Activated CD4-positive, alpha-beta memory T cell treated with anti-CD3 and anti-CD28 coated beads for 36 hours (primary cell): Measurements from ENCODE around the gene CACNA2D4. TPM values are rescaled to one million over a fixed set of nuclear protein-coding genes. Genes with fewer than 3 reads are reported as not detected.

Source experiments
- CTCF ChIA-PET: fragments of 350-600 bp; sonication (Branson Sonifier 250); formaldehyde crosslinking; loops from one replicate; lab custom pipeline; 2021; ENCODE audit warnings: antibody characterized with exemption, inconsistent platforms; lab: Charles Lee
- POLR2A ChIA-PET: fragments of 350-600 bp; sonication (Branson Sonifier 250); formaldehyde crosslinking; loops from one replicate; lab custom pipeline; 2021; ENCODE audit warnings: antibody characterized with exemption; lab: Charles Lee
- DNase-seq: peaks from one replicate; pipeline ENCODE4 v3.0.0-alpha.2; 2020
- H3K27ac Mint-ChIP-seq: one replicate; pipeline ENCODE4 v1.8.0; 2021; ENCODE audit warnings: mixed read lengths
- H3K27me3 Mint-ChIP-seq: one replicate; pipeline ENCODE4 v1.8.0; 2021; ENCODE audit warnings: mixed read lengths
- H3K36me3 Mint-ChIP-seq: one replicate; pipeline ENCODE4 v1.8.0; 2021; ENCODE audit warnings: mixed read lengths
- H3K4me1 Mint-ChIP-seq: one replicate; pipeline ENCODE4 v1.8.0; 2021; ENCODE audit warnings: low read depth, mixed read lengths
- H3K4me3 Mint-ChIP-seq: one replicate; pipeline ENCODE4 v1.8.0; 2021; ENCODE audit warnings: mild to moderate bottlenecking, mixed read lengths
- H3K9me3 Mint-ChIP-seq: one replicate; pipeline ENCODE4 v1.8.0; 2021; ENCODE audit warnings: mixed read lengths
- intact Hi-C: fragments of 100-400 bp; cut with micrococcal nuclease; formaldehyde crosslinking; loops from one replicate; pipeline ENCODE4 v1.15.1; 2023
- total RNA-seq, 2 experiments: library from RNA; stranded (reverse); gene quantifications; one replicate each; pipeline ENCODE4 v1.2.3, GENCODE V29; 2021

CACNA2D4 gene
- total RNA-seq, 2 experiments from 2014 or later: 11.7 to 13.3 TPM

DNA sequence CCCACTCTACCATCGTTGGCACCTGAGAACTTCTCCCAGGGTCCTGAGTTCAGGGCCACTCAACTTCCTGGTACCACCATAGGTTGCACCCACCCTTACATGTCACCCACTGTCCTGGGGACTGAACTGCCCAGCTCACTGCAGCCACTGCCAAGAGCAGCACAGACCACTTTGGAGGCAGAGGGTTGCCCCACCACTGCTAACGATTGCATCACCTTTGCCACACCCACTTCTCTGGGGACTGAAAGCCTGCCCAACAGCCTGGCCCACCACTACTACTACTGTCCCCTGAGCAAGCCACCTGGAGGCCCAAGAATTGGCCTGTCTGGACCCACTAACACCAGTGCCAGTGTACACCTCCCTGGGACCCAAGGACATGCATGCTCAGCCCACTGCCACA is 27.6 kb downstream of the CACNA2D4 start:
- H3K36me3 Mint-ChIP-seq: peaks cover 3% of the 10 kb centered on the region
- no peak overlapping the region for H3K27ac Mint-ChIP-seq
- no peak for DNase-seq
- ChIA-PET POLR2A (no interaction called here), CTCF (no interaction called here)
- intact Hi-C loops: no loop called here
- no peaks in the 10 kb centered on the region for H3K4me1 Mint-ChIP-seq
- H3K4me3 Mint-ChIP-seq: no peak overlapping the region
- H3K9me3 Mint-ChIP-seq: peaks cover 15% of the 10 kb centered on the region
- H3K27me3 Mint-ChIP-seq: peaks cover 30% of the 10 kb centered on the region

GRCh38 chr12:1890119-1890703 is 28.2 kb downstream of the CACNA2D4 start:
- H3K4me3 Mint-ChIP-seq: no peak overlapping the region
- intact Hi-C loops: no loop called here
- POLR2A ChIA-PET: no interaction called here
- peaks cover 3% of the 10 kb centered on the region for H3K36me3 Mint-ChIP-seq
- H3K27ac Mint-ChIP-seq: no peak overlapping the region
- CTCF ChIA-PET: no interaction called here
- no peaks in the 10 kb centered on the region for H3K4me1 Mint-ChIP-seq
- no peak for DNase-seq
- peaks cover 30% of the 10 kb centered on the region for H3K27me3 Mint-ChIP-seq
- H3K9me3 Mint-ChIP-seq: peaks cover 15% of the 10 kb centered on the region

GRCh38 chr12:1888923-1889322 is 29.5 kb downstream of the CACNA2D4 start:
- CTCF ChIA-PET: no interaction called here
- Mint-ChIP-seq H3K4me3 (no peak overlapping the region), H3K36me3 (peaks cover 3% of the 10 kb centered on the region), H3K27ac (no peak overlapping the region), H3K9me3 (peaks cover 15% of the 10 kb centered on the region), H3K4me1 (no peaks in the 10 kb centered on the region), H3K27me3 (peaks cover 30% of the 10 kb centered on the region)
- intact Hi-C loops: no loop called here
- no peak for DNase-seq
- POLR2A ChIA-PET: no interaction called here

GRCh38 chr12:1886396-1887008 is 31.9 kb downstream of the CACNA2D4 start:
- Mint-ChIP-seq H3K36me3 (no peaks in the 10 kb centered on the region), H3K4me3 (no peak overlapping the region), H3K9me3 (peaks cover 6% of the 10 kb centered on the region), H3K27me3 (peaks cover 28% of the 10 kb centered on the region), H3K27ac (no peak overlapping the region), H3K4me1 (no peaks in the 10 kb centered on the region)
- POLR2A ChIA-PET: no interaction called here
- no peak for DNase-seq
- intact Hi-C loops: no loop called here
- CTCF ChIA-PET: no interaction called here

DNA sequence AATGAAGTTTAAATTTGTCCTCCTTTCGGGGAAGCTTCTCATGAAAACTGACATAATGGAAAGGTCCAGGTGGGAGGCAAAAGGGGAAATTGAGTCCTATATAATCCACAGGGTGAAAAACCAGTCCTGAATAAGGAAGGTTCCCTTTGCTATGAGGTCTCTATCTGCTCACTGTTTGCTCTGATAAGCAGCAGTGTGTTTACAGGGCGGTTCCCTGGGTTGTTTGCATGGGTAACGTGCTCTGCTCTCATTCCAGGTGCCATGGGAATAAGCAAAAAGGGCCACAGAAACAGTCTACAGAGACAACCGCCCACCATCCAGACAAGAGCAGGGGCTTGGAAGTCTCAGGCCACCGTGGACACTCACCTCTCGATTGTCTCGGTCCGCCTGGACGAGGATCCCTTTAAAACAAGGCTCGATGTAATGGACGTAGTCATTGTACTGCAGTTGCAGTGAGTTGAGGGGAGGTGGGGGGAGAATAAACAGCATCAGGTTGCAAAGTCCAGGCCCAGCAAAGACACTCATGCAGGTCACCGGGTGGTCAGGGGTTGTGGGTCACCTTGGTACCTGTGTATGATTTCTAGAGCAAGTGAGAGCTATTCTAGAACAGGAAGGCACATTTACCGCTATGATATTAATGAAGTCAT is 32.7 kb downstream of the CACNA2D4 start:
- no peak overlapping the region for H3K27ac Mint-ChIP-seq
- CTCF ChIA-PET: no interaction called here
- H3K4me1 Mint-ChIP-seq: no peaks in the 10 kb centered on the region
- intact Hi-C loops: no loop called here
- no peaks in the 10 kb centered on the region for H3K9me3 Mint-ChIP-seq
- no peak for DNase-seq
- POLR2A ChIA-PET: no interaction called here
- peaks cover 26% of the 10 kb centered on the region for H3K27me3 Mint-ChIP-seq
- no peak overlapping the region for H3K4me3 Mint-ChIP-seq
- no peaks in the 10 kb centered on the region for H3K36me3 Mint-ChIP-seq

GRCh38 chr12:1885082-1885596 is 33.3 kb downstream of the CACNA2D4 start:
- H3K4me1 Mint-ChIP-seq: no peaks in the 10 kb centered on the region
- no peak overlapping the region for H3K4me3 Mint-ChIP-seq
- no peak for DNase-seq
- CTCF ChIA-PET: no interaction called here
- POLR2A ChIA-PET: no interaction called here
- no peak overlapping the region for H3K27ac Mint-ChIP-seq
- H3K27me3 Mint-ChIP-seq: peaks cover 26% of the 10 kb centered on the region
- no peaks in the 10 kb centered on the region for H3K9me3 Mint-ChIP-seq
- intact Hi-C loops: no loop called here
- no peaks in the 10 kb centered on the region for H3K36me3 Mint-ChIP-seq

- Mint-ChIP-seq H3K27me3 (peaks cover 26% of the 10 kb centered on the region), H3K4me3 (no peak overlapping the region), H3K27ac (no peak overlapping the region), H3K4me1 (no peaks in the 10 kb centered on the region), H3K9me3 (no peaks in the 10 kb centered on the region), H3K36me3 (no peaks in the 10 kb centered on the region)
- no peak for DNase-seq
- ChIA-PET POLR2A (no interaction called here), CTCF (no interaction called here)
- intact Hi-C loops: no loop called here
These were observed 33.8 kb downstream of the CACNA2D4 start for GRCh38 chr12:1884651-1885050.

DNA sequence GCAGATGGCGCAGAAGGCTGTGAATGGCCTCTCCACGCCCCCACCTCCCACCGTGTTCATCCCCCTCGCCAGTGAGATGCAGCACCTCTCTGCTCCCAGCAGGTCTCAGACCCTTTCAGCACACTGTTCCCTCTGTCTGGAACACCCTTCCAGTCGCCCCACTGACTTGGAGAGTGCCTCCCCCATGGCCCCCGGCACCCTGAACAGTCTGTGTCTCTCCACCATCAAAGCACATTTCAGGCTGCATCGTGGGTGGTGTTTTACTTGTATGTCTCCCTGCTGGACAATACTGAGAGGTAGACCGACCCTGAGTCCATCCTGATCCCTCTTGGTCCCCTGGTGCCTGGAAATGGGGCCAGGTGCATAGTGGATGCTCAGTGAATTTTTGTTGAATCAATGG is 34.9 kb downstream of the CACNA2D4 start:
- Mint-ChIP-seq H3K9me3 (no peaks in the 10 kb centered on the region), H3K4me3 (no peak overlapping the region), H3K36me3 (no peaks in the 10 kb centered on the region), H3K27me3 (peaks cover 21% of the 10 kb centered on the region), H3K27ac (no peak overlapping the region), H3K4me1 (no peaks in the 10 kb centered on the region)
- CTCF ChIA-PET: no interaction called here
- intact Hi-C loops: no loop called here
- POLR2A ChIA-PET: interaction anchor here (0.6 kb wide), 1 partner anchor 62 kb away, joined by 3 read pairs; no protein-coding TSS in a partner anchor
- DNase-seq: no peak

DNA sequence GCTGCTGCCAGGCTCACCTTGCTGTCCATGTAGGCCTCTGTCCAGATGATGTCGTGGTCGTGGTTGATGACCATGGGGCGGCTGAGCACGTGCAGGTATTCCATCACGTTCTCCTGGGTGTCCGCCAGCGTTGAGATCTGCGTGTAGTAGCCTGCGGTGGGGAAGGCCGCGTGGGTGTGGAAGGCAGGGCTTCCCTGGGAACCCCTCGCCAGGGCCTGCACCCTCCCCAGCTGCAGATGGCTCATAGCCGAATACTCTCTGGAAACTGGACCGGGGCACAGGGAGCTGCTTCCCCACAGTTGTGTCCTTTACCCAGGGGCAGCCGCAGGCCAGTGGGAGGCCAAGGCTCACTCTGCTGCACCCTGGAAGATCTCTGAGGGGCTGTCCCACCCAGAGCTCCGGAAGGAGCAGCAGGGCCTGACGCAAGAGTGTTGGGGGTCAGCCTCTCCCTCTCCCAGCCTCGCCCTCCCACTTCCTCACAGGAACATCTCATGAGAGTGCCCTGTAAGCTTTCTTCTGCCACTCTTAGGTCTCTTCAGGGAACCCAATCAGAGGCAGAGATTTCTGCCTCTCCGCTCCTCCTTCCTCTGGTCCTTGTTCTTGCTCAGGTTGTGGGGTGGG is 35.5 kb downstream of the CACNA2D4 start:
- CTCF ChIA-PET: no interaction called here

GRCh38 chr12:1882405-1882804 is 36.0 kb downstream of the CACNA2D4 start:
- Mint-ChIP-seq H3K4me3 (no peak overlapping the region), H3K9me3 (no peaks in the 10 kb centered on the region), H3K36me3 (no peaks in the 10 kb centered on the region), H3K27me3 (peaks cover 11% of the 10 kb centered on the region), H3K4me1 (no peaks in the 10 kb centered on the region), H3K27ac (no peak overlapping the region)
- ChIA-PET CTCF (no interaction called here), POLR2A (no interaction called here)
- intact Hi-C loops: no loop called here
- DNase-seq: no peak

More for the DNA sequence above, 35.5 kb downstream of the CACNA2D4 start:
- DNase-seq: no peak
- intact Hi-C loops: no loop called here
- POLR2A ChIA-PET: interaction anchor here (0.6 kb wide), 1 partner anchor 61 kb away, joined by 3 read pairs; no protein-coding TSS in a partner anchor
- Mint-ChIP-seq H3K27ac (no peak overlapping the region), H3K36me3 (no peaks in the 10 kb centered on the region), H3K9me3 (no peaks in the 10 kb centered on the region), H3K4me1 (no peaks in the 10 kb centered on the region), H3K4me3 (no peak overlapping the region), H3K27me3 (peaks cover 16% of the 10 kb centered on the region)

DNA sequence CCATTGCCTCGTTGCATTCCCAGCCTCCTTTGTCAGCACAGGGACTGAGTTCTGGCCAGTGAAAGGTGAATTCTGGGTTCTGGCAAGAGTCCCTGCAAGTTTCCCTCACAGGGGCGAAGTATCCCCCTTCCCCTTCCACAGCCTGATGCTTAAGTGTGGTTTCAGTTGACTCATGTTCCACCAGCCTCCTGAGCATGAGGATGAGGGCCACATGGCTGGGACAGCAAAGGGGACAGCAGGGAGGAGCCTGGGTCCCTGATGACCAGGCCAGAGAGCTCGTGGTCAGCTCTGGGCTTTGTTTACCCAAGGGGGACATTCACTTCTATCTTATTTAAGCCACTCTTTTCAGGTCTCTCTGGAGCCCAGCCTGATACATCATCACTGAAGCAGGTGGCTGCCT is 36.5 kb downstream of the CACNA2D4 start:
- intact Hi-C loops: no loop called here
- Mint-ChIP-seq H3K27ac (no peak overlapping the region), H3K27me3 (peaks cover 10% of the 10 kb centered on the region), H3K4me3 (no peak overlapping the region), H3K9me3 (no peaks in the 10 kb centered on the region), H3K4me1 (no peaks in the 10 kb centered on the region), H3K36me3 (no peaks in the 10 kb centered on the region)
- POLR2A ChIA-PET: no interaction called here
- DNase-seq: no peak
- CTCF ChIA-PET: no interaction called here

DNA sequence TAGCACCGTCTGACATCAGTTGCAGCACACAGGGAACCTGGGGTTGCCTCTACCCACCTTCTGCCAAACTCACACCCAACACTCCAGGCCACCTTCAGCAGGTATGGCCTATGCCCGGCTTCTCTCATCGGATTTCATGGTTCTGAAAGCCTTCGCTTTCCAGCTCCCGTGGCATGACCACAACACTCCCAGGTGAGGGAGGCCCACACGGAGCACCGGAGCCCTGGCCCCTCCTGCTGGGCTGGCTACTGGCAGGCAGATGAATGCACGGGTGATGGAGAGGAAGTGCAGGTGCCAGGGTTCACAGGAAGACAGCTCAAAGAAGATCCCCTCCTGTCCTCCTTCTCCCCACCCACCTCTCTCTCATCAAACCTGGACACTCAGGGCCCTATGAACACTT is 37.2 kb downstream of the CACNA2D4 start:
- H3K27ac Mint-ChIP-seq: no peak overlapping the region
- intact Hi-C loops: no loop called here
- peaks cover 13% of the 10 kb centered on the region for H3K27me3 Mint-ChIP-seq
- ChIA-PET POLR2A (no interaction called here), CTCF (no interaction called here)
- no peak for DNase-seq
- no peaks in the 10 kb centered on the region for H3K36me3 Mint-ChIP-seq
- H3K4me3 Mint-ChIP-seq: no peak overlapping the region
- no peaks in the 10 kb centered on the region for H3K4me1 Mint-ChIP-seq
- no peaks in the 10 kb centered on the region for H3K9me3 Mint-ChIP-seq
